ENCODE data around the gene RBM23.
"Not testable (repeated sequence)": the region's sequence is repeated elsewhere in the genome, so short reads cannot be mapped to it uniquely, and the experiment has no call there.

DNA sequence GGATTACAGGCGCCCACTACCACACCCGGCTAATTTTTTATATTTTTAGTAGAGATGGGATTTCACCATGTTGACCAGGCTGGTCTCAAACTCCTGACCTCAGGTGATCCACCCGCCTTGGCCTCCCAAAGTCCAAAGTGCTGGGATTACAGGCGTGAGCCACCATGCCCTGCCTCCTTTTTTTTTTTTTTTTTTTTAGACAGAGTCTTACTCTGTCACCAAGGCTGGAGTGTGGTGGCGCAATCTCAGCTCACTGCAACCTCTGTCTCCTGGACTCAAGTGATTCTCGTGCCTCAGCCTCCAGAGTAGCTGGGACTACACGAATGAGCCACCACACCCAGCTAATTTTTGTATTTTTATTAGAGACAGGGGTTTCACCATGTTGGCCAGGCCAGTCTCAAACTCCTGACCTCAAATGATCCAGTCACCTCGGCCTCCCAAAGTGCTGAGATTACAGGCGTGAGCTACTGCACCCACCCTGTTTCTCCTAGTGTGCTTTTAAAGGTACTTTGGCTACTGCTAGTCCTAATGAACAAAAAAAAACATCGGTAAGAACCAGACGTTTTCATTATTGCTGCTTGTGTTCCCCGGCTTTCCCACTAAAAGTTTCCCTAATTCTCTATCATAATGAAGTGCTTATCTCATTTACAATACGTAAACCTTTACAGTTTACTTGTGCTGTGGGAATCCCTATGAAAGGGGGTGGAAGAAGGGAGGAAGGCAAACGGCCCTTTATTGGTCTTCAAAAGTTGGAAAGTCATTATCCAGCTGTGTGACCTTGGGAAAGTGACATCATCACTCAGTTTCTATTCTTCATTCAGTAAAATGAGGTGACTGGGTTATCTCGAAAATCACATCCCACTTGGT is 47.2 kb upstream of the RBM23 start:
- TF ChIP-seq, protein P1, sequence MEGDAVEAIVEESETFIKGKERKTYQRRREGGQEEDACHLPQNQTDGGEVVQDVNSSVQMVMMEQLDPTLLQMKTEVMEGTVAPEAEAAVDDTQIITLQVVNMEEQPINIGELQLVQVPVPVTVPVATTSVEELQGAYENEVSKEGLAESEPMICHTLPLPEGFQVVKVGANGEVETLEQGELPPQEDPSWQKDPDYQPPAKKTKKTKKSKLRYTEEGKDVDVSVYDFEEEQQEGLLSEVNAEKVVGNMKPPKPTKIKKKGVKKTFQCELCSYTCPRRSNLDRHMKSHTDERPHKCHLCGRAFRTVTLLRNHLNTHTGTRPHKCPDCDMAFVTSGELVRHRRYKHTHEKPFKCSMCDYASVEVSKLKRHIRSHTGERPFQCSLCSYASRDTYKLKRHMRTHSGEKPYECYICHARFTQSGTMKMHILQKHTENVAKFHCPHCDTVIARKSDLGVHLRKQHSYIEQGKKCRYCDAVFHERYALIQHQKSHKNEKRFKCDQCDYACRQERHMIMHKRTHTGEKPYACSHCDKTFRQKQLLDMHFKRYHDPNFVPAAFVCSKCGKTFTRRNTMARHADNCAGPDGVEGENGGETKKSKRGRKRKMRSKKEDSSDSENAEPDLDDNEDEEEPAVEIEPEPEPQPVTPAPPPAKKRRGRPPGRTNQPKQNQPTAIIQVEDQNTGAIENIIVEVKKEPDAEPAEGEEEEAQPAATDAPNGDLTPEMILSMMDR (conservative IDR thresholded peaks at IDR 0.05 in 1 of 2, IDR thresholded peaks at IDR 0.05 in 1 of 2; ENCODE audit: extremely low read depth in 1 of 2, insufficient read depth in 1 of 2, low read depth in 1 of 2, low read length in 2 of 2), result not testable (repeated sequence)
- TF ChIP-seq EZH2 (IDR thresholded peaks at IDR 0.05; ENCODE audit: borderline replicate concordance, low read length), result not testable (repeated sequence)

All from mammary epithelial cell (primary cell).